Smooth muscle cell (in vitro differentiated cells): ENCODE data around the gene SMIM41. TPM values are rescaled to one million over a fixed set of nuclear protein-coding genes. Genes with fewer than 3 reads are reported as not detected.

Source experiments
- DNase-seq: peaks from one replicate; lab custom pipeline; 2025; ENCODE audit not compliant: unreplicated experiment; lab: John Stamatoyannopoulos, UW
- H2AFZ ChIP-seq: fragments of 200-600 bp; sonication (generic); 2 replicates; pipeline ENCODE4 v1.6.0; 2016; ENCODE audit warnings: antibody characterized with exemption, low read depth, mild to moderate bottlenecking
- H3F3A ChIP-seq: fragments of 200-600 bp; sonication (generic); 2 replicates; pipeline ENCODE4 v1.6.0; 2017; ENCODE audit warnings: antibody characterized with exemption, low read depth
- H3K27ac ChIP-seq: fragments of 200-600 bp; sonication (generic); 2 replicates; pipeline ENCODE4 v1.5.1; 2016; ENCODE audit warnings: low read depth, mild to moderate bottlenecking
- H3K27me3 ChIP-seq: fragments of 200-600 bp; sonication (generic); 2 replicates; pipeline ENCODE4 v1.6.1; 2016; ENCODE audit warnings: low read depth, mild to moderate bottlenecking
- H3K36me3 ChIP-seq: fragments of 200-600 bp; sonication (generic); 2 replicates; pipeline ENCODE4 v1.5.1; 2016; ENCODE audit warnings: low read depth
- H3K4me1 ChIP-seq: fragments of 200-600 bp; sonication (generic); 2 replicates; pipeline ENCODE4 v1.5.1; 2016; ENCODE audit warnings: low read depth
- H3K4me2 ChIP-seq: fragments of 200-600 bp; sonication (generic); 2 replicates; pipeline ENCODE4 v1.6.0; 2016; ENCODE audit warnings: mild to moderate bottlenecking
- H3K4me3 ChIP-seq: fragments of 200-600 bp; sonication (generic); 2 replicates; pipeline ENCODE4 v1.5.1; 2016; ENCODE audit warnings: mild to moderate bottlenecking
- H3K79me2 ChIP-seq: fragments of 200-600 bp; sonication (generic); 2 replicates; pipeline ENCODE4 v1.6.0; 2016; ENCODE audit warnings: low read depth, mild to moderate bottlenecking
- H3K9ac ChIP-seq: fragments of 200-600 bp; sonication (generic); 2 replicates; pipeline ENCODE4 v1.6.0; 2016; ENCODE audit warnings: low read depth
- H3K9me3 ChIP-seq: fragments of 200-600 bp; sonication (generic); replicated peaks from 2 replicates; pipeline ENCODE4 v1.5.1; 2016; ENCODE audit warnings: low read depth
- H4K20me1 ChIP-seq: fragments of 200-600 bp; sonication (generic); 2 replicates; pipeline ENCODE4 v1.6.0; 2016; ENCODE audit warnings: low read depth
- CTCF ChIP-seq: fragments of 200-600 bp; sonication (generic); IDR thresholded peaks from 2 replicates; pipeline ENCODE4 v1.5.1; 2017; ENCODE audit warnings: borderline replicate concordance, mild to moderate bottlenecking, antibody characterized with exemption; ENCODE audit not compliant: insufficient read depth, poor library complexity, severe bottlenecking
- WGBS: methylation state at CpG from one replicate; pipeline ENCODE4 v1.1.7; 2016; ENCODE audit warnings: low lambda C conversion rate; 5-methylcytosine and 5-hydroxymethylcytosine counted together
- polyA plus RNA-seq: library from polyadenylated mRNA; unstranded; fragments of >200 nt; fragmentation: Nextera tagmentation; extraction: Ambion mirVana; gene quantifications from 2 replicates; pipeline ENCODE4 v1.2.1, GENCODE V29; 2016
- total RNA-seq: library from RNA; depleted of rRNA; stranded (reverse); fragments of >200 nt; gene quantifications from 2 replicates; pipeline ENCODE4 v1.2.3, GENCODE V29; 2014

Gene SMIM41
- total and polyA plus RNA-seq, 2 experiments from 2014 or later: not detected

GRCh38 chr12:52083638-52083996, 4.1 kb downstream of the SMIM41 start:
- no peak overlapping the region for H2AFZ ChIP-seq
- H3K9ac ChIP-seq: no peak overlapping the region
- no peaks in the 10 kb centered on the region for H3K79me2 ChIP-seq
- no peak overlapping the region for H3K27ac ChIP-seq
- no peaks in the 10 kb centered on the region for H3K9me3 ChIP-seq
- no peaks in the 10 kb centered on the region for H3K4me1 ChIP-seq
- H3F3A ChIP-seq: no peaks in the 10 kb centered on the region
- H3K4me2 ChIP-seq: no peak overlapping the region
- peaks cover 20% of the 10 kb centered on the region for H4K20me1 ChIP-seq
- DNase-seq: no peak
- 24% methylated on average over 2 of the region's 2 CpGs for WGBS
- no peak overlapping the region for H3K4me3 ChIP-seq
- H3K36me3 ChIP-seq: no peaks in the 10 kb centered on the region
- TF ChIP-seq CTCF: no peak
- no peaks in the 10 kb centered on the region for H3K27me3 ChIP-seq

- no peak for TF ChIP-seq CTCF
- WGBS: 82% methylated on average over 9 of the region's 9 CpGs
- DNase-seq: no peak
These were observed 5.2 kb downstream of the SMIM41 start for GRCh38 chr12:52084491-52085231.

GRCh38 chr12:52085682-52086180, 6.2 kb downstream of the SMIM41 start:
- H3K4me3 ChIP-seq: no peak overlapping the region
- no peak overlapping the region for H3K4me2 ChIP-seq
- H4K20me1 ChIP-seq: peaks cover 5% of the 10 kb centered on the region
- no peak for DNase-seq
- H3K79me2 ChIP-seq: no peaks in the 10 kb centered on the region
- H3F3A ChIP-seq: no peaks in the 10 kb centered on the region
- H2AFZ ChIP-seq: no peak overlapping the region
- H3K27me3 ChIP-seq: peaks cover 8% of the 10 kb centered on the region
- no peak for TF ChIP-seq CTCF
- no peak overlapping the region for H3K9ac ChIP-seq
- no peak overlapping the region for H3K27ac ChIP-seq
- no peaks in the 10 kb centered on the region for H3K9me3 ChIP-seq
- 88% methylated on average over 6 of the region's 6 CpGs for WGBS
- no peaks in the 10 kb centered on the region for H3K4me1 ChIP-seq
- no peaks in the 10 kb centered on the region for H3K36me3 ChIP-seq

More at GRCh38 chr12:52084491-52085231, 5.2 kb downstream of the SMIM41 start:
- Histone ChIP-seq H3K4me3 (no peak overlapping the region), H3F3A (no peaks in the 10 kb centered on the region), H3K4me1 (no peaks in the 10 kb centered on the region), H3K4me2 (no peak overlapping the region), H3K27ac (no peak overlapping the region), H3K27me3 (no peaks in the 10 kb centered on the region), H3K9ac (no peak overlapping the region), H3K36me3 (no peaks in the 10 kb centered on the region), H4K20me1 (peaks cover 11% of the 10 kb centered on the region), H2AFZ (no peak overlapping the region), H3K9me3 (no peaks in the 10 kb centered on the region), H3K79me2 (no peaks in the 10 kb centered on the region)

GRCh38 chr12:52086366-52086765, 6.9 kb downstream of the SMIM41 start:
- Histone ChIP-seq H3K27ac (no peak overlapping the region), H2AFZ (no peak overlapping the region), H3F3A (no peaks in the 10 kb centered on the region), H3K79me2 (no peaks in the 10 kb centered on the region), H3K9ac (no peak overlapping the region), H3K4me1 (no peaks in the 10 kb centered on the region), H3K9me3 (no peaks in the 10 kb centered on the region), H3K4me2 (no peak overlapping the region), H3K4me3 (no peak overlapping the region), H3K27me3 (peaks cover 14% of the 10 kb centered on the region), H4K20me1 (no peaks in the 10 kb centered on the region), H3K36me3 (no peaks in the 10 kb centered on the region)
- no peak for DNase-seq
- WGBS: 87% methylated on average over 9 of the region's 9 CpGs
- no peak for TF ChIP-seq CTCF
